HG03095 (cell line): ENCODE data around the gene KHDC4.

Experiments used
- ATAC-seq: cut with Tn5 transposase; IDR thresholded peaks from one replicate; pipeline ENCODE4 v1.9.1; 2021; ENCODE audit warnings: moderate library complexity; ENCODE audit not compliant: unreplicated experiment

The KHDC4 gene

GRCh38 chr1:155970531-155971167 is 36.4 kb upstream of the KHDC4 start:
- peak; percentile 55 for ATAC-seq

- no peak for ATAC-seq
Measured at GRCh38 chr1:155969377-155969791, 35.2 kb upstream of the KHDC4 start.

- no peak for ATAC-seq
Measured at GRCh38 chr1:155968670-155969069, 34.5 kb upstream of the KHDC4 start.

- ATAC-seq: no peak
Measured at GRCh38 chr1:155968051-155968400, 33.8 kb upstream of the KHDC4 start.

GRCh38 chr1:155967341-155968050 is 33.3 kb upstream of the KHDC4 start:
- ATAC-seq: no peak

GRCh38 chr1:155966750-155967149 is 32.5 kb upstream of the KHDC4 start:
- no peak for ATAC-seq

GRCh38 chr1:155966135-155966534 is 31.9 kb upstream of the KHDC4 start:
- ATAC-seq: no peak

- no peak for ATAC-seq
Measured at GRCh38 chr1:155964193-155964592, 30.0 kb upstream of the KHDC4 start.

GRCh38 chr1:155962599-155963211 is 28.5 kb upstream of the KHDC4 start:
- ATAC-seq: no peak

- no peak for ATAC-seq
Measured at GRCh38 chr1:155961937-155962336, 27.7 kb upstream of the KHDC4 start.

GRCh38 chr1:155960081-155960745 is 26.0 kb upstream of the KHDC4 start:
- ATAC-seq: no peak

GRCh38 chr1:155957411-155957915 is 23.2 kb upstream of the KHDC4 start:
- ATAC-seq: no peak

- ATAC-seq: no peak
Measured at GRCh38 chr1:155954645-155955044, 20.4 kb upstream of the KHDC4 start.

GRCh38 chr1:155952505-155952890 is 18.3 kb upstream of the KHDC4 start:
- ATAC-seq: no peak

- no peak for ATAC-seq
Measured at GRCh38 chr1:155951753-155952504, 17.7 kb upstream of the KHDC4 start.

GRCh38 chr1:155950829-155951228 is 16.6 kb upstream of the KHDC4 start:
- no peak for ATAC-seq

- no peak for ATAC-seq
Measured at GRCh38 chr1:155947741-155948140, 13.5 kb upstream of the KHDC4 start.

GRCh38 chr1:155947292-155947691 is 13.1 kb upstream of the KHDC4 start:
- ATAC-seq: no peak

GRCh38 chr1:155946633-155947219 is 12.5 kb upstream of the KHDC4 start:
- peak; percentile 5 for ATAC-seq

- ATAC-seq: no peak
Measured at GRCh38 chr1:155944444-155944799, 10.2 kb upstream of the KHDC4 start.
